GM23338 (cell line): Measurements from ENCODE around the gene MRPS11. TPM values are rescaled to one million over a fixed set of nuclear protein-coding genes. Genes with fewer than 3 reads are reported as not detected.

Source experiments
- ATAC-seq: fragments of 200-7000 bp; cut with Tn5 transposase; 3 replicates; pipeline ENCODE4 v1.9.1; 2020
- DNase-seq: peaks from one replicate; pipeline ENCODE4 v3.0.0-alpha.2; 2015; ENCODE audit warnings: low spot score
- H2AFZ ChIP-seq: fragments of 200-600 bp; sonication (generic); 2 replicates; pipeline ENCODE4 v1.8.0; 2016; ENCODE audit warnings: antibody characterized with exemption, mild to moderate bottlenecking, moderate library complexity
- H3F3A ChIP-seq: fragments of 200-600 bp; sonication (generic); replicated peaks from 2 replicates; pipeline ENCODE4 v1.8.0; 2017; ENCODE audit warnings: antibody characterized with exemption, mixed run types, low read depth
- H3K27ac ChIP-seq: fragments of 200-600 bp; sonication (generic); 2 replicates; pipeline ENCODE4 v1.6.1; 2016; ENCODE audit warnings: low read depth
- H3K27me3 ChIP-seq: fragments of 200-600 bp; sonication (generic); 2 replicates; pipeline ENCODE4 v1.8.0; 2016; ENCODE audit warnings: mild to moderate bottlenecking, mixed run types, moderate library complexity; ENCODE audit not compliant: insufficient read depth
- H3K36me3 ChIP-seq: fragments of 200-600 bp; sonication (generic); 2 replicates; pipeline ENCODE4 v1.8.0; 2016; ENCODE audit warnings: mild to moderate bottlenecking; ENCODE audit not compliant: insufficient read depth
- H3K4me1 ChIP-seq: fragments of 200-600 bp; sonication (generic); 2 replicates; pipeline ENCODE4 v1.8.0; 2016; ENCODE audit warnings: mild to moderate bottlenecking, moderate library complexity; ENCODE audit not compliant: insufficient read depth
- H3K4me2 ChIP-seq: fragments of 200-600 bp; sonication (generic); 2 replicates; pipeline ENCODE4 v1.7.1; 2017; ENCODE audit warnings: mixed run types
- H3K4me3 ChIP-seq: fragments of 200-600 bp; sonication (generic); 2 replicates; pipeline ENCODE4 v1.6.1; 2016; ENCODE audit warnings: mixed run types
- H3K79me2 ChIP-seq: fragments of 200-600 bp; sonication (generic); replicated peaks from 2 replicates; pipeline ENCODE4 v1.8.0; 2017; ENCODE audit warnings: mild to moderate bottlenecking; ENCODE audit not compliant: insufficient read depth
- H3K9me2 ChIP-seq: fragments of 200-600 bp; sonication (generic); 2 replicates; pipeline ENCODE4 v1.8.0; 2017; ENCODE audit not compliant: insufficient read depth
- H4K20me1 ChIP-seq: fragments of 200-600 bp; sonication (generic); replicated peaks from 2 replicates; pipeline ENCODE4 v1.8.0; 2017; ENCODE audit warnings: mild to moderate bottlenecking; ENCODE audit not compliant: insufficient read depth
- H3K27ac Mint-ChIP-seq: 2 replicates; pipeline ENCODE4 v1.8.0; 2020; ENCODE audit warnings: inconsistent platforms, mild to moderate bottlenecking, moderate library complexity, mixed read lengths
- H3K27me3 Mint-ChIP-seq: 3 replicates; pipeline ENCODE4 v1.8.0; 2022; ENCODE audit warnings: low read depth, mild to moderate bottlenecking, moderate library complexity, mixed read lengths, inconsistent platforms; ENCODE audit not compliant: insufficient read depth, poor library complexity
- H3K36me3 Mint-ChIP-seq: 3 replicates; pipeline ENCODE4 v1.8.0; 2021; ENCODE audit warnings: low read depth, mild to moderate bottlenecking, inconsistent platforms, moderate library complexity, mixed read lengths
- H3K4me1 Mint-ChIP-seq: 3 replicates; pipeline ENCODE4 v1.8.0; 2020; ENCODE audit warnings: mild to moderate bottlenecking, inconsistent platforms, mixed read lengths
- H3K4me3 Mint-ChIP-seq: 3 replicates; pipeline ENCODE4 v1.8.0; 2021; ENCODE audit warnings: moderate library complexity, mild to moderate bottlenecking, inconsistent platforms, mixed read lengths
- H3K9me3 Mint-ChIP-seq: 3 replicates; pipeline ENCODE4 v1.8.0; 2020; ENCODE audit warnings: moderate library complexity, mild to moderate bottlenecking, inconsistent platforms, mixed read lengths
- CREB1 ChIP-seq: fragments of 250-450 bp; sonication (Bioruptor Pico); IDR thresholded peaks from 2 replicates; pipeline ENCODE4 v1.5.0; 2020; ENCODE audit warnings: low read depth, mild to moderate bottlenecking, moderate library complexity
- CTCF ChIP-seq, 2 experiments: fragments of 200-600 bp in 1 of 2; sonication (generic) in 1 of 2; conservative IDR thresholded peaks; 2 replicates each; pipeline versions ENCODE4 v1.5.1 to v1.6.1; 2016 to 2017; ENCODE audit warnings: antibody characterized with exemption in 2 of 2, low read depth in 2 of 2, mild to moderate bottlenecking in 2 of 2, moderate library complexity in 1 of 2
- ETS1 ChIP-seq: IDR thresholded peaks from 2 replicates; pipeline ENCODE4 v1.6.1; 2016; ENCODE audit warnings: antibody characterized with exemption
- EZH2 ChIP-seq: fragments of 200-600 bp; sonication (generic); IDR thresholded peaks from one replicate; pipeline ENCODE4 v1.8.0; 2017; ENCODE audit warnings: antibody characterized with exemption, mild to moderate bottlenecking, low read depth; ENCODE audit not compliant: unreplicated experiment
- EZH2phosphoT487 ChIP-seq: fragments of 200-600 bp; sonication (generic); IDR thresholded peaks from one replicate; pipeline ENCODE4 v1.8.1; 2018; ENCODE audit warnings: antibody characterized with exemption; ENCODE audit not compliant: unreplicated experiment
- JUNB ChIP-seq: IDR thresholded peaks from one replicate; pipeline ENCODE4 v1.6.1; 2016; ENCODE audit warnings: antibody characterized with exemption; ENCODE audit not compliant: unreplicated experiment
- ZNF114 ChIP-seq: fragments of 250-450 bp; sonication (Bioruptor Pico); IDR thresholded peaks from 2 replicates; pipeline ENCODE4 v1.5.0; 2020; ENCODE audit warnings: mild to moderate bottlenecking, moderate library complexity
- ZNF331 ChIP-seq: fragments of 250-450 bp; sonication (Bioruptor Pico); IDR thresholded peaks from 2 replicates; pipeline ENCODE4 v1.5.0; 2020; ENCODE audit warnings: low read depth, mild to moderate bottlenecking, moderate library complexity
- ZNF462 ChIP-seq: fragments of 250-450 bp; sonication (Bioruptor Pico); IDR thresholded peaks from 2 replicates; pipeline ENCODE4 v1.5.0; 2020; ENCODE audit warnings: mild to moderate bottlenecking, moderate library complexity
- polyA plus RNA-seq: library from polyadenylated mRNA; unstranded; fragments of >200 nt; fragmentation: Nextera tagmentation; extraction: Ambion mirVana; gene quantifications from 2 replicates; pipeline ENCODE4 v1.2.1, GENCODE V29; 2016
- total RNA-seq: library from RNA; depleted of rRNA; stranded (reverse); fragments of >200 nt; shearing (Covaris generic); gene quantifications from 2 replicates; pipeline ENCODE4 v1.2.3, GENCODE V29; 2014

Gene MRPS11
- total and polyA plus RNA-seq, 2 experiments from 2014 or later = 35.8 to 57.9 TPM

- TF ChIP-seq ZNF462 (CRISPR knock-in tag) = no peak
These were observed 39.5 kb upstream of the MRPS11 start (continued) for GRCh38 chr15:88428053-88428452.

GRCh38 chr15:88428805-88429605, 38.5 kb upstream of the MRPS11 start:
- H4K20me1 ChIP-seq = no peaks in the 10 kb centered on the region
- no peaks in the 10 kb centered on the region for H3K27me3 Mint-ChIP-seq
- no peak; the same call in 2 of the 3 replicates for ATAC-seq
- no peaks in the 10 kb centered on the region for H3K9me2 ChIP-seq
- no peaks in the 10 kb centered on the region for H3K36me3 ChIP-seq
- no peak overlapping the region for H3K4me3 Mint-ChIP-seq
- no peak overlapping the region for H3K4me2 ChIP-seq
- H2AFZ ChIP-seq = no peak overlapping the region
- no peak overlapping the region for H3K4me3 ChIP-seq
- DNase-seq = no peak
- peaks cover 7% of the 10 kb centered on the region for H3K4me1 Mint-ChIP-seq
- no peak overlapping the region for H3K27ac Mint-ChIP-seq
- H3K27ac ChIP-seq = no peak overlapping the region
- peaks cover 7% of the 10 kb centered on the region for H3K4me1 ChIP-seq
- H3K9me3 Mint-ChIP-seq = no peaks in the 10 kb centered on the region
- no peaks in the 10 kb centered on the region for H3F3A ChIP-seq
- no peaks in the 10 kb centered on the region for H3K36me3 Mint-ChIP-seq
- no peaks in the 10 kb centered on the region for H3K27me3 ChIP-seq
- no peaks in the 10 kb centered on the region for H3K79me2 ChIP-seq
- no peak for TF ChIP-seq JUNB
- TF ChIP-seq ETS1 = no peak
- TF ChIP-seq CREB1 (CRISPR knock-in tag) = no peak
- TF ChIP-seq EZH2 = no peak
- TF ChIP-seq CTCF (conservative IDR thresholded peaks at IDR 0.05; ENCODE audit: low read depth in 2 of 2) = no peak
- no peak for TF ChIP-seq ZNF331 (CRISPR knock-in tag)
- no peak for TF ChIP-seq EZH2phosphoT487
- no peak for TF ChIP-seq ZNF114
